NCI-H1694 (cell line): ENCODE data around the gene OGFOD1.
A peak's percentile ranks its signal among the peaks of the same experiment; 100 is the strongest.

Experiments
- DNase-seq: peaks from one replicate; lab custom pipeline; 2025; lab: John Stamatoyannopoulos, UW

The OGFOD1 gene

DNA sequence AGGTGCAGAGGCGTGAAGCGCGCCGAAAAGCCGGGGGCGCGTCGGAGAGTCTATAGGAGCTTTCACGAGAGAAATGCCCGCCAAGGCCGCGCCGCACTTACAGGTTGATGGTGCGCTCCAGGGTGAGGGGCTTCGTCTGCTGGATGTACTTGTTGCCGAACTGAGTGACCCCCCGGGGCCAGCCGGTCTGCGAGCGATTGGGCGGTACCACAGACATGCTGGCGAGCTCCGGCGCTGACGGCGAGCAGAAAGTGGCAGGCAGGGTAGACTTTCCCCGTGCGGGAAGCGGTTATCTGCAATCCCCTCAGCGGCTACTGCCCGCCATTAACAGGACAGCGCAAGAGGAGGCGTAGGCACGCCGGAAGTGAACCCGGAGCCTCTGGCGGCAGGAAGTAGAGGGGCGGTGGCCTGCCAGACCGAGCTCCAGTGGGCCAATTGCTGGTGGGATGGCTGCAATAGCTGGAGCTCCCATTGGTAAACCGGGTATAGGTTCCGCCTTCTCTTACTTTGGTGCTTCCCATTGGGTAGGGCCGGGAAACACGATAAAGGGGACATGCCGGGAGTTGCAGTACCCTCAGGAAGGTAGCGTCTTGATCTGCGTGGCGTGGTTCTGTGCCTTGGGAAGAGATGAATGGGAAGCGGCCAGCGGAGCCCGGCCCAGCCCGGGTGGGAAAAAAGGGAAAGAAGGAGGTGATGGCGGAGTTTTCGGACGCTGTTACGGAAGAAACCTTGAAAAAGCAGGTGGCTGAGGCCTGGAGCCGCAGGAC, at the start of gene OGFOD1, which contains the start of gene NUDT21:
TSS of gene OGFOD1 (plus strand) at position 569 of the 767 bp plus-strand sequence. CDS start at position 628, 59 bp downstream.
TSS of gene NUDT21 (minus strand) at position 347 of the 767 bp plus-strand sequence. CDS start at position 217, 130 bp downstream.
- DNase-seq, result peak; percentile 94

DNA sequence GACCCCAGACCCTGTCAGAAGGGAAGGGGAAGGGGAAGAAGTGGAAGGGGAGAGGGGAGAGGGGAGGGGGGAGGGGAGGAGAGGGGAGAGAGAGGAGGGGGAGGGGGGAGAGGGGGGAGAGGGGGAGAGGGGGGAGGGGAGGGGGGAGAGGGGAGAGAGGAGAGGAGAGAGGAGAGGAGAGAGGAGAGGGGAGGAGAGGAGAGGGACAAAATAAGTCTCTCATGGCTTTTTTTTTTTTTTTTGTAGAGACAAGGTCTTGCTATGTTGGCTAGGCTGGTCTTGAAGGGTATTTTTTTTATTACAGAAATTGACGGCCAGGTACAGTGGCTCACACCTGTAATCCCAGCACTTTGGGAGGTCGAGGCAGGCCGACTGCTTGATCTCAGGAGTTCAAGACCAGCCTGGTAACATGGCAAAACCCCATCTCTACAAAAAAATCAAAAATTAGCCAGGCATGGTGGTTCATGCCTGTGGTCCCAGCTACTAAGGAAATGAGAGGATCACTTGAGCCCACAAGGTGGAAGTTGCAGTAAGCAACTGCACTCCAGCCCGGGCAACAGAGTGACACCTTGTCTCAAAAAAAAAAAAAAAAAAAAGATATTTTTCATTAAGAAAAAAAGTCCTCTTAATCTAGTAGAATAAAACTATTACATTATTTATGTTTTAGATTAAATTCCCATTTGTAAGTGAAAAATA, 45.2 kb upstream of the OGFOD1 start:
- no peak for DNase-seq

DNA sequence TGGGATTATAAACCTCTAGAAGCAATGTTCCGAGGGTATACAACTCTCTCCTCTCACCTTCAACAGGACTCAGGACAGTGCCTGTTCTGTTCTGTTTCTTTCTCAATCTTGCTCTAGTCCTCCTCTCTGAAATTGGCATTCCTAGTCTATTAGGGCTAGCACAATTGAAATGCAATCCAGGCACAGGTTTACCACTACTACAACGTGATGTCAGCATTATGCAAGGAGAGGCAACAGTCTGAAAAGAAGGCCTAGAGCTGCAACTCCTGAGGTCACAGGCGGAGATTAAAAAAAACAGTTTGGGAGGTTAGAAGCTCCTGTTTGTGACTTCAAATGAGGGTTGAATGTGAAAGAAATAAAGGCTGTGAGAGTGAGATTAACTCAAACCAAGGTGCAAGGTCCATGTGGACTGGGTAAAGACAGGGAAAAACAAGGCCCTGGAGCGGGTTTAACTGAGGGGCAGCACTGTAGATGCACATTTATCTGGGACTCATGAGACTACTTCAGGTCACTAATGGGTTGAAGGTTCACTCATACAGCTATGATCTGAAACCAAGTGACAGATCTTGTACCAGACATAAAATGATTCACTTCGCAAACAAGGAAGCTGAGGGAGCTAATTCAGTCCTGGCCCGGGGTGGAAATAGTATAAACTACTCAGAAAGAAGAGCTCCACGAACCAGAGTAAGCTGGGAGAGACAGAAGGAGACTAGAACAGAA, 42.8 kb upstream of the OGFOD1 start:
- no peak for DNase-seq

DNA sequence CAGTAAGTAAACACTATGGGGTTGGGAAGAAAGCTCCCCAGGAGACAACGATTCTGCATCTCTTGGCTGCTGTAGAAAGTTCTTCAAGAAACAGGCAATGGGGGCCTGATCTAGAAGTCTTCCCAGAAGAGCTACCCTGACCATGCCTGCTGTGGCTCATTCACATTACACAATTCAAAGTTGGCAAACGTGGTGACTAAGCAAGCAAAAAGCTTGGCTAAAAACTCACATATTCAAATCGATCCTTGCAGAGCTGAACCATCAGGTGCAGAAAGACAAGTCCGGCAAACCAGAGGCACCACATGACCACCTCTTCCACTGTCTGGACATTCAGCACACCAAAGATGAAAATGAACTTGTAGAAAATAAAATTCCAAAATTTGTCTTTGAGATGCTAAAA, 42.2 kb upstream of the OGFOD1 start:
- DNase-seq, result no peak

DNA sequence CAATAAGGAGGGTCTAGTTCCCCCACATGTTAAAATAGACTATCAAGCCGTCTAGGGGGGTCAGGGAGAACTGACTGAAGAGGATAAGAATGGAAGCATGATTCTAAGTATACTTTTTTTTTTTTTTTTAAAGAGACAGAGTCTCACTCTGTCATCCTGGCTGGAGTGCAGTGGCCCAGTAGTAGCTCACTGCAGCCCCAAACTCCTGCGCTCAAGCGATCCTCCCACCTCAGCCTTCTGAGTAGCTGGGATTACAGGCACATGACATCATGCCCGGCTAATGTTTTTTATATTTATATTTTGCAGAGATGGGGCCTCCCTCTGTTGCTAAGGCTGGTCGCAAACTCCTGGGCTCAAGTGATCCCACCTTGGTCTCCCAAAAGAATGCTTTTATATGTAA, 40.2 kb upstream of the OGFOD1 start:
- DNase-seq, result no peak

DNA sequence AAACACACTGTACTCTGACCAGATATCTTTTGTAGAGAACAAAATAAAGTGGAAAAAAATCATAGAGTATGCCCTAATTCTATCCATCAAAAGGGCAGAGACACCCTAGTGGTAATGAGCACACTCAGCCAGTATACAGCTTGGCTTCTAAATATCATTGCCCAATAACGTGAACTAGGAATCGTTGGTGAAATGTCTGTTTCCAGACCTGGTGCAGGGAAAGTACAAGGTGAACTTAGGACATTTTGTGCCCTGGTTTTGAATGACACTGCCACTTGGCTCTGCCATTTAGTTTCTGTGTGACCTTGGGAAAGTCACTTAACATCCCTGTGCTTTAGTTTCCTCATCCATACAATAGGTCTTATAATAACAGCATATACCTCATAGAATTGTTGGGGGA, 39.7 kb upstream of the OGFOD1 start:
- no peak for DNase-seq

DNA sequence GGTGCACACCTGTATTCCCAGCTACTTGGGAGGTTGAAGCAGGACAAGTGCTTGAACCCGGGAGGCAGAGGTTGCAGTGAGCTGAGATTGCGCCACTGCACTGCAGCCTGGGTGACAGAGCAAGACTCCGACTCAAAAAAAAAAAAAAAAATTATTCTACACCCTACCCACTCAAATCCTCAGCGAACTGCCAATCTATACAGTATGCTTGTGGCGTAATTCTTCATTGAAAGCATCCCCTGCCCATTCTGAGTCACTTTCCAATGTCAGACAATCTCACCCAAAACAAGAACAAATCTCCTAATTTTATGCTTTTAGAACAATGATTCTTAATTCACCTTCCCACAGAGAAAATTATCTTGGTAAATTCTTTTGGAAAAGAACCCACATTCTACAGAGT, 38.0 kb upstream of the OGFOD1 start:
- DNase-seq, result no peak

DNA sequence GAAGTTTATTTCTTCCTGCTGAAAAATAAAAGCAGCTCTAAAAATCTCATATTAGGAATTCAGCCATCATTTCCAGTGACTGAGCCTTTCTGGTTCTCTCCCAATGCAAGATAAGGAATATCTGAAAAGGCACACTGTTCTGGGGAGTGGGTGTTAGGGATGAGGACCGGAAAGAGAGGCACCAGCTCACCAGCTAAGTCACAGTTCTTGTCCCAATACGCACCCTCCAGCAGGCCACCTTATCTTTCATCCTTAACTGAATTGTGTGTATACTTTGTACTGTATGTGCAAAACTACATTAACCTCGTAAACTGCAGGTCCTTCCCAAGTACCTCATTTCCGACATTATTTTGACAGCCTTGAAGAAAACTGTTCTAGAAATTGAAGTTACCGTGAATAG, 37.0 kb upstream of the OGFOD1 start:
- DNase-seq, result no peak

DNA sequence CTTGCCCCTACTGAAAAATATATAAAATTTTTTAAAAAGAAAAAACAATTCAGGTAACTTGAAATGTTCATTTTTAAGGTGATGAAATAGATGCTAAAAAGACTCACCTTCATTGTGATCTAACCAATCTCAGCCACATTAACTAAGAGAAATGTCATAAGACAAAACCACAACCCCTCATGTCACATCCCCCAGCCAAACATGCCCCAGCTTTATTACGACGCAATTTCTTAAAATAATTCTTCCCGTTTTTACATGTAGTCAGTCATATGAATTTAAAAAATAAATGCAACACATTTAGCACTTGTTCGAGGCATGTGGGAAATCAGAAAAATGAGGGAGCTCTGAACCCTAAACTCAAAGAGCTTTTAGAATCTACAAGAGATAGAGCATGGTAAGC, 35.5 kb upstream of the OGFOD1 start:
- DNase-seq, result no peak

DNA sequence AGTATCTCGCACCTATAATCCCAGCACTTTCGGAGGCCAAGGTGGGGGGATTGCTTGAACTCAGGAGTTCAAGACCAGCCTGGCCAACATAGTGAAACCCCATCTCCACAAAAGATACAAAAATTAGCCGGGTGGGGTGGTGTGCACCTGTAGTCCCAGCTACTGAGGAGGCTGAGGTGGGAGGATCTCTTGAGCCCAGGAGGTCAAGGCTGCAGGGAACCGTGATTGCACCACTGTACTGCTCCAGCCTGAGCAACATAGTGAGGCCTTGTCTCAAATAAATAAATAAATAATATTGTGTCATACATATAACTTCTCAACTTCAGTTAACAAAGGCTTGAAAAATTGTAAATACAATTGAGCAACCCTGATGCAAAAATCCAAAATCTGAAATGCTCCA, 34.2 kb upstream of the OGFOD1 start:
- DNase-seq, result no peak

DNA sequence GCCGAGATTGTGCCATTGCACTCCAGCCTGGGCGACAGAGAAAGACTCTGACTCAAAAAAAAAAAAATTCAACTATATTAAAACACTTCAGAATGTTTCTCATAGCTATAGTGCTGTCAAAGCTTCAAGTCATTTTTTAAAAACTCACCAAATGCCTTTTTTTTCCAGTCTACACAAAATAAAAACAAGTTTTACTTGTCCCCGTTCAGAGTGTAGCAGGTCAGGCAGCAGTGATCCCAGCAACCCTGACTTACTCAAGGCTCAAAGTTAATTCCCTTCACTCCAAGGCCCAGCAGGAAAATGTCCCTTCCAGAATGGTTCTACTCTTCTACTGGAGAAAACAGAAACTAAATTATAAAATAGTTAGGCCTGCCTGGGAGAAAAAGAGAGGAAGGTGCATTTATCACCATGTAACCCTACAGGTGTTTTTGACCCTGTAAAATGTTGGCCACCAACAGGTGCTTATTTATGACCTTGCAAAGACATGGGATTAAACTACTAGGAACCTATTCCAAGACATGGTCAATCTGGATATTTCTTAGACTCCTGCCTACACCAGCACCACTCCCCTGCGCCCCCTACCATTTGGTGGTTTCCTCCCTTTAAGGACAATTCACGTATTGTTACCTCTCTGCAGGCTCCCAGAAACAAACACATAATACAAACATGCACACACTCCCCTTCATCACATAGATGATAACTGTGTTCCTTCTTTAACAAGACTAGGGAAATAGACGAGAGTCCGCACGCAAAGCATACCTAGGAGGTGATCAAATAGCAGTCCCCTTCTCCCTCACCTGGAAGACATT, 31.4 kb upstream of the OGFOD1 start:
- no peak for DNase-seq

DNA sequence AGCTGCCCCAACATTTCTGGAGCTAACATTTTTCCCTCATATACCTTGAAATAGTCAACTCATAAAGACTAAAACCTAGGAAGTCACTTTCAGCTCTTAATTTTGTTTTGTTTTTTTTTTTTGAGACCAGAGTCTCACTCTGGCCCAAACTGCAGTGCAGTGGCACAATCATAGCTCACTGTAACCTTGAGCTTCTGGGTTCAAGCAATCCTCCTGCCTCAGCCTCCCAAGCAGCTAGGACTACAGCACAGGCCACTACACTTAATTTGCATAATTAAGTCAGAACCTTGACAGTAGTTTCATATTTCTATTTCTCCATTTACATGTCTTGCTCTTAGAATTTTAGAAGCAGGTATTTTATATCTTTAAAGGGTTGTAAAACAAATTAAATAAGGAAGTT, 30.7 kb upstream of the OGFOD1 start:
- DNase-seq, result no peak

DNA sequence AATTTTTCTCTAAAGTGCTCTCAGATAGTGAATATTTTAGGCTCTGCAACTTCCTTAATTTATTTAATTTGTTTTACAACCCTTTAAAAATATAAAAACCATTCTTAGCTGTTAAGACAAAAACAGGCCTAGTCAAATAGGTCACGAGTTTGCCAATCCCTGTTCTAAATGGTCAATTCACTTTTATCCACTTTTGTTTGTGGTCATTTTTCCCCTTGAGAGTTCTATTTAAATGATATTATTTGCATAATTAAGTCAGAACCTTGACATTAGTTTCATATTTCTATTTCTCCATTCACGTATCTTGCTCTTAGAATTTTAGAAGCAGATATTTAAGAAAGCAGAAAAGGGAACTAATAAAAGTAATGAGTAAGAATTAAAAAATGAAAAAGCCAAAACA, 30.0 kb upstream of the OGFOD1 start:
- no peak for DNase-seq

DNA sequence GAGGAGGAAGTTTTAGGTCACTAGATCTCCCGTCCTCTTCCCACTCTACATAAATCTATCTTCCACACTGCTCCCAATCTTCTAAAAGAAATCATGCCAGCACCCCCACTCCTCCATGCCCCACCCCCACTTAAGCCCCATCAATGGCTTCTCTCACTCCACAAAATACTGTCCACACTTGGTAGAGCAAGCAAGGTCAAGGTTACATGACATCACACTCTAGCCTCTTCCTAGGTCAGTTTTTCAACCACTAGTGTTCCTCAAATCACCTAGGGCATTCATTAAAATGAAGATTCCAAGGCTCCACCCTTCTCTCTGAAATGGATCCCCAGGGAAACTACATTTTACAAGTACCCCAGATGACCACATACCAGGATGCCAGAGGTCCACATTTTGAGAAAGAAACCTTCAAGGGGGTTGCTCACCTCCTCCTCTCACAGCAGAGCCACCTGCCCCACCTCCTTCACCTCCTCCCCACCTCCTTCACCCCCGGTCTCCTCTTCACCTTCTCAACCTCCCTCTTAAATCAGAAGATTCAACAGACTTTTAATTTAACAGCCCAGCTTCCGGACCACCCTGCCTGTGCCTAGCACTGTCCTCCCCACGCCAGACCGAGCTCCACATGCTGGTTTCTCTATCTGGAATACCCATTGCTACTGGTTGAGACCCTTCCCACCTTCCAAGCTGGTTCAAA, 29.2 kb upstream of the OGFOD1 start:
- no peak for DNase-seq

DNA sequence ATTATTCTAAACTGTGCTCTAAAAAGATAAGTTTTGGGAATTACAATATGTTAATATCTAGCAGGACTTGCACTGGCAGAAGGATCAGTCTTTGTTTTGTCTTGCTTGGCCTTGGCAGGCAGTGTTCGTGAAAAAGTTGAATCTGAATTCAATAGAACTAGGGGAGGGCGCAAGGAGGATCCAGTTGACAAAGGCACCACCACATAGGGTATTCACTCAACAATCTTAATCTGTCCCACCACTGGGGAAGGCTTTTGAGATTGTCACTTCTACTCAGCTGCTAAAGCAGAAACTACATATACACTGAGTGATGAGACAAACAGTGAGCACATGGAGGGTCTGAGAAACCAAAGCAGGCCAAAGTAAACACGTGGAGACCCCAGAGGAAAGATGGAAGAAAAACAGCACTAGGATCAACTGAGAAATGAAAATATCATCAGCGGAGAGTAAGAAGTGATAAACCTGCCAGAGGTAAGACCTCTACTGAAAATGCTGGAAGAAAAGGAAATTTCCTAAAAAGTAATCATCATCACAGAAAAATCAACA, 28.4 kb upstream of the OGFOD1 start:
- no peak for DNase-seq

DNA sequence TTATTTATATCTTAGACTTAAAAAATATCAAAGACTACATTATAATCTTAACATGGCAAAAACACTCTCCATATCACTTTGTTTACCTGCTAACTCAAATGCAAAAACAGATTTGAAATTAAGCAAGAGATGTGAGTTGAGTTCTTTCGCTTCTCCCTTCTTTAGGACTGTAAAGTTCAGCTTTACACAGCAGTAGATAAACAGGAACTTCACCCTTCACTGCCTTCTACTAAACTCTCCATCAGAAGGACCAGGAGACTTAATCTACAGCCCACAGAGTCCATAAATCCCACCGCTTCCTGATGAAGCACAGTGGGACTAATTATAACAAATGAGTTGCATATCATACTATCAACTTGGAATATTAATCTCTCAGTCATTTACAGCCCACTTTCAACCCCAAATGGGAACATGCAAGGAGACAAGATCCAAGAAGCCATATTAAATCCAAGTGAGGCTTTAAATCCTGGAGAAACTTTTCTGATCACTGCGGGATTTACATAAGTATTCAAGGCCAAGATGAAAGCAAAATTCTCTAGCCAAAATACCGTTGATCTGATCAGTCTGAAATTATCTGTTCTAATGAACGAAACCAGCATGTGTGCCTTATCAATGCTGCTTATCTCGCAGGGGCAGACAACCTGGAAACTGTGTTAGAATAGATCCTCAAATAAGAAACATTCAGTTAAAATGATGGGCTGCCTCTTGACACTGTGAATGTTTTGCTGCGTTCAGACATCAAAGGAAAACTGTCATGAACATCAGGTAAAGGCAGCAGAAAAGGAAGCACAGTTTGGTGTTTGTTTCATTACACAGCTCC, 27.6 kb upstream of the OGFOD1 start:
- no peak for DNase-seq

DNA sequence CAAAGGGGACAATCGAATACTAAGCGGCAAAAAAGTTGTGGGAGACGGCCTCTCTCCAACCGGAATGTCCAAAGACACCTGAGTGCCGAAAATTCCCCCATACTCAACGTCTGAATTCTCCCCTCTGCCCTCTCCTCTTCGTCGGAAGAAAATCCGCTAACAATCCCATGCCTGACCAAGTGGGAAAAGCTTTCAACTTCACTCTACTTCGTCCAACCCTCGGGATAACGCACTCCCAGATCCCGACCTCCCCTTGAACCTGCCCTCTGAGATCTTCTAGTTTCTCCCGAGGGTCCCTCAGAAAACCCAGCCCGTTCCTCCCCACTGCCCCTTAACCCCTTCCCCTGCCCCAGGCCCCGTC, 27.0 kb upstream of the OGFOD1 start:
- no peak for DNase-seq

DNA sequence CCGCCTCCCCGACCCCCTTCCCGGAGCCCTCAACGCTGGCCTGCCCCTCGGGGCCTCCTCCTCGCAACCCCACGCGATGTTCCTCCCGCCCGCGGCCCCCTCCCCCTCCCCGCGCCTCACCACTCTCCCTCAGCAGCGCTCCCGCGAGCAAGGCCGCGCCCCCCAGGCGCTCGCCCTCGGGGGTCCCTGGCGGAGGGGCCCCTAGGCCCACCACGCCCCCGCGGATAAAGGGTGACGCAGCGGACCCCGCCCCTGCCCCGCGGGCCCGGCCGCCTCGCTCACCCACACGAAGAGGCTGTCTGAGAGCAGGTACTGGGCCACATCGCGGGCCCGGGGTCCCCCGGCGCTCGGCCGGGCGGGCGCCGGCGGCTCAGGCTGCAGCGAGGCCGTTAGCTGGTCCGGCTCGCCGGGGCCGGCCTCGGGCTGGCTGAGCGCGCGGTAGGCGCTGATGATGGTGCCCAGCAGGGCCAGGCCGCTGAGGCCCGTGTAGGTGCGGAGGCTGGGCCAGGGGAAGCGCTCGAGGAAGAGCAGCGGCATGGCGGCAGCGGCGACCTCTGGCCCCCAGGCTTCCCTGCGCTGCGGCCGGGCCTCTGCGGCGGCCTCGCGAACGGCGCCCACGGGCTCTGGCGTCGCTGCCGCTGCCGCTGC, 26.4 kb upstream of the OGFOD1 start:
- no peak for DNase-seq

DNA sequence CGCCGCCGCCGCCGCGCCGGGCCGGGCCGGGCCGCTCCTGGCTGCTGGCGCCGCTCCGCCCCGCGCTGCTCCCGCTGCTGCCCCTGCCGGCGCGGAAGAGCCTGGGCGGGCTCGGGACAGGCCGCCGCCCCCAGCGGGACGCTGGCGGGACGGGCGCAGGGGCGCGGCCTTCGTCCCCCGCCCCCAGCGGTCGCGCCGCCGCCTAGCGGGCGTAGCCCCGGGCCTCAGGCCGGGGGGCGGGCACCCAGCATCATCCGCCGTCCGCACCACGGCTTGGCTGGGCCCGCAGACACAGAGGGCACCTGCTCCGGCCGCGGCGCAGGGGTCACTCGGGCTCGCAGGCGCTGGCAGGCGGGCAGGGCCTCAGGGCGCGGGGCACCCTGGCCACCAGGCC, 25.9 kb upstream of the OGFOD1 start, which contains the start of gene AMFR:
TSS of gene AMFR (minus strand) at position 107 of the 394 bp plus-strand sequence. CDS start 218 bp downstream, outside the sequence.
- DNase-seq, result no peak

DNA sequence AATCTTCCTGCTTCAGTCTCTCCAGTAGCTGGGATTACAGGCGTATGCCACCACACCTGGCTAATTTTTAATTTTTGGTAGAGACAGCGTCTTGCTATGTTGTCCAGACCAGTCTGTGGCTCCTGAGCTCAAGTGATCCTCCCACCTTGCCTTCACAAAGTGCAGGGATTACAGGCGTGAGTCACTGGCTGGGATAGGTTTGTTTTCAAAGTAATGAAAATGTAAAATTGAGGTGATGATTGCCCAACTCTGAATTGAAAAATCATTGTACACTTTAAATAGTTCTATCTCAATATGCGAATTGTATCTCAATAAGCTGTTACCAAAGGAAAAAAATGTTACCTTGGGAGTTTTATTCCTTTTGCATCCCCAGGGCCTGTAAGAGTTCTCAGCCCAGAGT, 24.8 kb upstream of the OGFOD1 start:
- DNase-seq, result no peak
